ENCODE results near the gene TLK1.

GRCh38 chr2:170943041-170943440 lies 217.7 kb downstream of the TLK1 start:
- TF ChIP-seq, protein P1, sequence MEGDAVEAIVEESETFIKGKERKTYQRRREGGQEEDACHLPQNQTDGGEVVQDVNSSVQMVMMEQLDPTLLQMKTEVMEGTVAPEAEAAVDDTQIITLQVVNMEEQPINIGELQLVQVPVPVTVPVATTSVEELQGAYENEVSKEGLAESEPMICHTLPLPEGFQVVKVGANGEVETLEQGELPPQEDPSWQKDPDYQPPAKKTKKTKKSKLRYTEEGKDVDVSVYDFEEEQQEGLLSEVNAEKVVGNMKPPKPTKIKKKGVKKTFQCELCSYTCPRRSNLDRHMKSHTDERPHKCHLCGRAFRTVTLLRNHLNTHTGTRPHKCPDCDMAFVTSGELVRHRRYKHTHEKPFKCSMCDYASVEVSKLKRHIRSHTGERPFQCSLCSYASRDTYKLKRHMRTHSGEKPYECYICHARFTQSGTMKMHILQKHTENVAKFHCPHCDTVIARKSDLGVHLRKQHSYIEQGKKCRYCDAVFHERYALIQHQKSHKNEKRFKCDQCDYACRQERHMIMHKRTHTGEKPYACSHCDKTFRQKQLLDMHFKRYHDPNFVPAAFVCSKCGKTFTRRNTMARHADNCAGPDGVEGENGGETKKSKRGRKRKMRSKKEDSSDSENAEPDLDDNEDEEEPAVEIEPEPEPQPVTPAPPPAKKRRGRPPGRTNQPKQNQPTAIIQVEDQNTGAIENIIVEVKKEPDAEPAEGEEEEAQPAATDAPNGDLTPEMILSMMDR (conservative IDR thresholded peaks at IDR 0.05), result no peak
- no peak for TF ChIP-seq EZH2 (IDR thresholded peaks at IDR 0.05; ENCODE audit: low read depth)

Data from PC-9 (cell line).